Osteocyte (in vitro differentiated cells): Measurements from ENCODE around the gene LRRC26. TPM values are rescaled to one million over a fixed set of nuclear protein-coding genes. Genes with fewer than 3 reads are reported as not detected.

Source experiments
- DNase-seq: peaks from one replicate; pipeline ENCODE4 v3.0.0; 2021; ENCODE audit warnings: mixed read lengths; ENCODE audit not compliant: unreplicated experiment; ENCODE audit errors: extremely low spot score
- H3K27ac Mint-ChIP-seq: one replicate; pipeline ENCODE4 v1.8.0; 2021; ENCODE audit warnings: mild to moderate bottlenecking, mixed read lengths; ENCODE audit not compliant: unreplicated experiment
- H3K27me3 Mint-ChIP-seq: one replicate; pipeline ENCODE4 v1.8.0; 2021; ENCODE audit warnings: mixed read lengths; ENCODE audit not compliant: unreplicated experiment
- H3K36me3 Mint-ChIP-seq: one replicate; pipeline ENCODE4 v1.8.0; 2021; ENCODE audit warnings: mixed read lengths; ENCODE audit not compliant: unreplicated experiment
- H3K4me1 Mint-ChIP-seq: one replicate; pipeline ENCODE4 v1.8.0; 2021; ENCODE audit warnings: mixed read lengths; ENCODE audit not compliant: unreplicated experiment
- H3K4me3 Mint-ChIP-seq: one replicate; pipeline ENCODE4 v1.8.0; 2021; ENCODE audit warnings: mild to moderate bottlenecking, moderate library complexity, mixed read lengths; ENCODE audit not compliant: unreplicated experiment
- H3K9me3 Mint-ChIP-seq: one replicate; pipeline ENCODE4 v1.8.0; 2021; ENCODE audit warnings: mixed read lengths; ENCODE audit not compliant: unreplicated experiment
- total RNA-seq: library from RNA; stranded (reverse); gene quantifications from 2 replicates; pipeline ENCODE4 v1.2.1, GENCODE V29; 2021
- TF ChIP-seq, protein P1 (sequence below): fragments of 200-600 bp; sonication (generic); IDR thresholded peaks from 2 replicates; pipeline ENCODE4 v1.5.0; 2021; ENCODE audit warnings: antibody characterized with exemption, mild to moderate bottlenecking, moderate library complexity

The LRRC26 gene
- total RNA-seq, 1 donor from 2014 or later: not detected

DNA sequence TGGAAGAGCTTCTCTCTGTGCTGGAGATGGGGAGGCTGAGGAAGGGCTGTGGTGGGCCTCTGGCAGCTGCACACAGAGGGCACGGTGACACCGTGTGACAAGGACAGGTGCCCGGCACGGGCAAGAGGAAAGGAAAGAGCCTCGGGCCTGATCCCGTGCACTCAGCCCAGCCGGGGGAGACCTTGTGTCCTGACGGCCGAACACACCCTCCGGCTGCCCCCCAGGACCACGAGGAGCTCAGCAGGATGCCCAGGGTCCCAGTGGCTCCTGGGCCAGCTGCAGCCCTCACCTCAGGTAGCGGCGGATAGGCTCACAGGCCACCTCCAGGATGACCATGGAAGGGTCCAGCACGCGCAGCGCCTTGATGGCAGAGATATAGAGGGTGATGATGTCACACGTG is 13.0 kb upstream of the LRRC26 start:
- Mint-ChIP-seq H3K4me3 (no peak overlapping the region), H3K36me3 (peaks cover 10% of the 10 kb centered on the region), H3K27me3 (no peaks in the 10 kb centered on the region), H3K27ac (no peak overlapping the region), H3K9me3 (no peaks in the 10 kb centered on the region), H3K4me1 (peaks cover 19% of the 10 kb centered on the region)
- DNase-seq: no peak
- TF ChIP-seq, protein P1, sequence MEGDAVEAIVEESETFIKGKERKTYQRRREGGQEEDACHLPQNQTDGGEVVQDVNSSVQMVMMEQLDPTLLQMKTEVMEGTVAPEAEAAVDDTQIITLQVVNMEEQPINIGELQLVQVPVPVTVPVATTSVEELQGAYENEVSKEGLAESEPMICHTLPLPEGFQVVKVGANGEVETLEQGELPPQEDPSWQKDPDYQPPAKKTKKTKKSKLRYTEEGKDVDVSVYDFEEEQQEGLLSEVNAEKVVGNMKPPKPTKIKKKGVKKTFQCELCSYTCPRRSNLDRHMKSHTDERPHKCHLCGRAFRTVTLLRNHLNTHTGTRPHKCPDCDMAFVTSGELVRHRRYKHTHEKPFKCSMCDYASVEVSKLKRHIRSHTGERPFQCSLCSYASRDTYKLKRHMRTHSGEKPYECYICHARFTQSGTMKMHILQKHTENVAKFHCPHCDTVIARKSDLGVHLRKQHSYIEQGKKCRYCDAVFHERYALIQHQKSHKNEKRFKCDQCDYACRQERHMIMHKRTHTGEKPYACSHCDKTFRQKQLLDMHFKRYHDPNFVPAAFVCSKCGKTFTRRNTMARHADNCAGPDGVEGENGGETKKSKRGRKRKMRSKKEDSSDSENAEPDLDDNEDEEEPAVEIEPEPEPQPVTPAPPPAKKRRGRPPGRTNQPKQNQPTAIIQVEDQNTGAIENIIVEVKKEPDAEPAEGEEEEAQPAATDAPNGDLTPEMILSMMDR: no peak

DNA sequence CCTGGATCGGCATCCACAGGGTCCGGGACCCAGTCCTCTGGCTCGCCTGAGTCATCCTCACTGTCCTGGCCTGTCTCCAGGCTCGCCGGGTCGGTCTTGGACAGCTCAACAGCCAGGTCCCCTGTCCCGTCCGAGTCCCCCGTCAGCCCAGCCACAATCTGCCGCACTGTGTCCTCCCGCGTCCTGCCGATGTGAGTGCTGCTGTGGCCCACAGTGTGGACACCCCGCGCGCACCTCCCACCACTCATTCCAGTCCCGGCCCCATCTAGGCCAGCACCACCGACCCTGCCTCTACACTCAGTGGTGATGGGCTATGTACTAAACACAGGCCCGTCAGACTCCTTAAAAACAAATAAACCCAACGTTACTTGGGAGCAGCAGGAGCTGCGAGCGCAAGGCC is 11.8 kb upstream of the LRRC26 start:
- Mint-ChIP-seq H3K9me3 (no peaks in the 10 kb centered on the region), H3K27me3 (no peaks in the 10 kb centered on the region), H3K4me3 (no peak overlapping the region), H3K36me3 (peaks cover 14% of the 10 kb centered on the region), H3K27ac (no peak overlapping the region), H3K4me1 (peaks cover 8% of the 10 kb centered on the region)
- no peak for DNase-seq
- TF ChIP-seq, protein P1: no peak

DNA sequence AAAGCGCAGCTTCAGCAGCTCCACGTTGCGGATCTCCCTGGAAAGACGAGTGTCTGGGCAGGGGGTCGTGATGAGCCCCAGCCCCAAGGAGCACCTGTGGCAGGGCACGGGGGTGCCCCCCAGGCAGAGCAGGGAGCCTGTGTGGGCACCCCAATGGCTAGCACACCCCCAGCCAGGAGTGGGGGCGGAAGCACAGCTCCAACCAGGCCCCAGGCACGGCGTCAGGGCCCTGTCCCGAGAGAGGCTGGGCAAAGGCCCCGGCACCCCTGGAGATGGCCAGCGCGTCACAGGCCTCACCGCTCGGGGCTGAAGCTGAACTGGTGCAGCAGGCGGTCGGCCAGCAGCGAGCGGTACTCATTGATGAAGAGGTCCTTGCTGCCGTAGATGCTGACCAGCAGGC is 10.6 kb upstream of the LRRC26 start:
- H3K9me3 Mint-ChIP-seq: no peaks in the 10 kb centered on the region
- TF ChIP-seq, protein P1: no peak

DNA sequence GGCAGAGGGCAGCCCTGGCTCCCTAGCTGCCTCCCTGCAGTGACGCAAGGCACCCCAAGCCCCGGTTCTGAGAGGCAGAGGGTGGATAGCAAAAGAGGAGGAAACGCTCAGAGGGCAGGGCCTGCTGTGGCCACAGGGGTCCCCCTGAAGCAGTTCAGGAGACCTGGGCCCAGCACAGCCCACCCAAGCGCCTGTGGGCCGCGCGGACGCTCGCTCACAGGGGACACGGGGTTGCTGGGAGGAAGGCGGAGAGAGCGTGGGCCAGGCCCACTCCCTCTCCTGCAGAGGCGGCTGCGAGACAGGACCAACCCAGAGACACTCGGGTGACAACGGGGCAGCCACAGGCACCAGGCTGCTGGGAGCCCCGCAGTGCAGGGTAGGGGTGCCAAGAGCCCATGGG is 9.9 kb upstream of the LRRC26 start:
- TF ChIP-seq, protein P1: no peak
- H3K9me3 Mint-ChIP-seq: no peaks in the 10 kb centered on the region
- peaks cover 2% of the 10 kb centered on the region for H3K4me1 Mint-ChIP-seq
- no peak overlapping the region for H3K4me3 Mint-ChIP-seq
- H3K27ac Mint-ChIP-seq: no peak overlapping the region
- no peaks in the 10 kb centered on the region for H3K27me3 Mint-ChIP-seq
- peaks cover 14% of the 10 kb centered on the region for H3K36me3 Mint-ChIP-seq
- no peak for DNase-seq

More for the DNA sequence above, 10.6 kb upstream of the LRRC26 start:
- peaks cover 14% of the 10 kb centered on the region for H3K36me3 Mint-ChIP-seq
- no peak for DNase-seq
- H3K27ac Mint-ChIP-seq: no peak overlapping the region
- no peaks in the 10 kb centered on the region for H3K27me3 Mint-ChIP-seq
- no peak overlapping the region for H3K4me3 Mint-ChIP-seq
- peaks cover 2% of the 10 kb centered on the region for H3K4me1 Mint-ChIP-seq

DNA sequence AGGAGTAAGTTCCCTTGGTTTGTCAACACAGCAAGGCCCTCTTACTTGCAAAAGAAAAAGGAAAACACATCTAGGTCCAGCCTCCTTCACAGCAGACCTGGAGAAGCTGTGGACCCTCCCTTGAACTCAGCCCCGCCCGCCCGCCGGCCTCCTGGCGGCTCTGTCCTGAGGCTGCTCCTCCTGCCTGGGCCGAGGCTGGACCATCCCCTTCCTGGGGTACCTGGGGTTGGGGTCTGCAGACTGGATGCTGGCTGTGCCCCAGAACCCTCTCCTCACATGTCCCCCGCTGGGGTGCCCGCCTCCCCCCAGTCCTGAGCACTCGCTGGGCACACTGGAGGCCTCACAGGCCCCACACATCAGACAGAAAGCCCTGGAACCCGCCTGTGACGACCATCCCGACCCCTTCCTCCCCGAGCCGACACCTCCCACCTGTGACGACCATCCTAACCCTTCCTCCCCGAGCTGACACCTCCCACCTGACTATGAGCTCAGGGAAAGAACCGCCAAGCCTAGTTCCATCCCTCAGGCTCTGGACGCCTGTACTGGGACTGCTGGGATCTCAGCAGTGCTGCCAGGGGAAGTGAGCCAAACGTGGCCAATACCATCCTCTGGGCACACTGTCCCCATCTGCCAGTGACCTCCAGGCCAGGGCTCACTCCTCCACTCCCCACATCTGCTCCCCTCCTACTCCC is 9.2 kb upstream of the LRRC26 start:
- Mint-ChIP-seq H3K36me3 (peaks cover 12% of the 10 kb centered on the region), H3K4me3 (no peak overlapping the region), H3K9me3 (no peaks in the 10 kb centered on the region), H3K27me3 (no peaks in the 10 kb centered on the region), H3K4me1 (peaks cover 2% of the 10 kb centered on the region), H3K27ac (no peak overlapping the region)
- no peak for DNase-seq
- TF ChIP-seq, protein P1: no peak
